RKO (cell line): Measurements from ENCODE around the gene SAA1.
"Not testable (repeated sequence)": the region's sequence is repeated elsewhere in the genome, so short reads cannot be mapped to it uniquely, and the experiment has no call there.

Experiments used
- DNase-seq: peaks from one replicate; pipeline ENCODE4 v3.0.0-alpha.2; 2016; ENCODE audit warnings: low spot score

Gene SAA1

GRCh38 chr11:18259259-18259658 is 6.8 kb upstream of the SAA1 start:
- DNase-seq, result no peak

- DNase-seq, result no peak
These were observed 4.3 kb upstream of the SAA1 start for GRCh38 chr11:18261721-18262120.

GRCh38 chr11:18262681-18263350 is 3.2 kb upstream of the SAA1 start:
- DNase-seq, result not testable (repeated sequence)

GRCh38 chr11:18264035-18264434 is 2.0 kb upstream of the SAA1 start:
- DNase-seq, result no peak

DNA sequence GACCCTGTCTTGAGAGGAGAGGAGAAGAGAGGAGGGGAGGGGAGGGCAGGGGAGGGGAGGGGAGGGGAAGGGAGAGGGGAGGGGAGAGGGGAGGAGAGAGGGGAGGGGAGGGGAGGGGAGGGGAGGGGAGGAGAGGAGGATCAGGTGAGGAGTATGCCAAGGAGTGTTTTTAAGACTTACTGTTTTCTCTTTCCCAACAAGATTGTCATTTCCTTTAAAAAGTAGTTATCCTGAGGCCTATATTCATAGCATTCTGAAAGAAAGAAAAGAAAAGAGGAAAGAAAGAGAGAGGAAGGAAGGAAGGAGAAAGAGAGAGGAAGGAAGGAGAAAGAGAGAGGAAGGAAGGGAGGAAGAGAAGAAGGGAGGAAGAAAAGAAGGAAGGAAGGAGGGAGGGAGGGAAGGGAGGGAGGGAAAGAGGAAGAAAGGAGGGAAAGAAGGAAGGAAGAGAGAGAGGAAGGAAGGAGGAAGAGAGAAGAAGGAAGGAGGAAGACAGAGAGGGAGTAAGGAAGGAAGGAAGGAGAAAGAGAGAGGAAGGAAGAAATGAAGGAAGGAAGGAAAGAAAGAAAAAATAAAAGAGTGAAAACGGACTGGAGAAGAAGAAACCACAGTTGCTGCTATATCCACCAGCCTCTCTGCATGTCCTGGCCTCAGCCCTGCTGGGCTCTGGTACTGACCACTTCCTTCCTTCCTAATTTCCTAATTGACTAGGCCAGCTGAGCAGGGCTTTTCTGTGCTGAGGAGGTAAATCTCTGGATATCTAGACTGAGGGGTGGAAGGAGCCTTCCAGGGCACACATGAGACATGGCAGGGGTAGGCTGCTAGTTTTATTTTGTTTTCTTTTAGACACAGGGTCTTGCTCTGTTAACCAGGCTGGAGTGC is 1.1 kb upstream of the SAA1 start:
- DNase-seq, result no peak

DNA sequence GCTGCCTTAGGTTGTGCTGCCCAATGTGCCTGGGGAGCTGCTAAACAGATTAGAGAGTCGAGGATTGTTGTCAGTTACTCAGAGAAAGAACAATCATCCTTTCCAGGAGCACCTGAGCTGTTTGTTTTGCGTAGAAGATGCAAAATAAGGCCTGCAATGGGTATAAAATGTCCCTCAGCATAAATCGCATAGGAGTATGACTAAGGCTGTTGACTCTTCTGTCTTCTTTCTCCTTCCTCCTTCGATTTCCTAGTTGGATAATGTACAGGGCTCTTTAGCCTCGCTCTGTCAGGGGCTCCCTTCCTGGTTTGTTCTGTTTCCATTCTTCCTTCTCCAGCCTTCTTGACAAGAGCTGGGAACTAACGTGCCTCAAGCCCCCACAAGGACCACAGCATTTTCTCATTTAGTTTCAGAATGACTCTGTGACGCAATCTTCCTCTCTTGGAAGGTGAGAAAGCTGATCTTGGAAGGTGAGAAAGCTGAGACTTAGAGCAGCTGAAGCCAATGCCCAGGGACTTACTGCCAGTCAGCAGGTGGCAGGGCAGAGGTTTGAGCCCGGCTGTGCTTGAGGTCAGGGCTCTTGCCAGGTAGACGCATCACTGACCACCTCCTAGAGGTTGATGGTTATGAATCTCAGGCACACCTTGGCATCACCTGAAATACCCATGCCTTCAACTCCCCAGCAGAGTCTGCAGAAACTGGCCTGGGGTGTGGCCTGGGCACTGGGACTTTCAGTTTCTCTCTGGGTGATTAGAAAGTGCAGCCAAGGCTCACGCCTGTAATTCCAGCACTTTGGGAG is 1.5 kb downstream of the SAA1 start:
- not testable (repeated sequence) for DNase-seq

DNA sequence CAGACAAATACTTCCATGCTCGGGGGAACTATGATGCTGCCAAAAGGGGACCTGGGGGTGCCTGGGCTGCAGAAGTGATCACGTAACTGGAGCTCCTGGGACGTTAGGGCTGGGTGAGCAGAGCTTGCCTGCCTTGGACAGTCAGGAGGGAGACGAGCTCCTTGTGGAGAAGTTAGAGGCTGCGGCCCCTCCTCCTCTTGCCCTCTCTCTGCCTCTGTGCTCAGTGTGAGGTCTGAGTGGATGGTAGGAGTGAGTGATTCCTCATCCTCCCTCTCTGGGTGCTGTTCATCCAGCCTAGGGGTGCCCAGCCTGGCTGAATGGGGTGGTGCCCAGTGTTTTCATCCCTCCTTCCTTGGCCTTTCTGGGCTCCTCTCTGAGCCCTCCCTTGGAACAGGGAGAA is 3.2 kb downstream of the SAA1 start:
- not testable (repeated sequence) for DNase-seq

DNA sequence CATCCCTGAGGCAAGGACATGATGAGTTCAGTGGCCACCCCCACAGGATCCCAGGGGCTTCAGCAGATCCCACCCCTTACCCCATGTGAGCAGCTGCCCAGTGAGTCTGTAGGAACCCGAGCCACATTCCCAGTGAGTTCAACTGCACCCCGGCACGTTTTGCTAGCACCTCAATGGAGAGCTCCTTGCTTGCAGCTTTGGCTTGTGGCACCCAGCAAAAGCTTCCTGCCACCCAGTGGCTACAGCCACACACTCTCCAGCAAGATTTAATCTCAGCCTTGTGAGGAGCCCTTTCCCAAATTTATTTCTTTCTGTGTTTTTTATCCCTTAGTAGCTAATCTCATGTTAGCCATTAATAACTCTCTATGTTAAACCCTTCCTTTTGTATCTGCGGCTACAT is 4.0 kb downstream of the SAA1 start:
- peak; percentile 4 for DNase-seq

DNA sequence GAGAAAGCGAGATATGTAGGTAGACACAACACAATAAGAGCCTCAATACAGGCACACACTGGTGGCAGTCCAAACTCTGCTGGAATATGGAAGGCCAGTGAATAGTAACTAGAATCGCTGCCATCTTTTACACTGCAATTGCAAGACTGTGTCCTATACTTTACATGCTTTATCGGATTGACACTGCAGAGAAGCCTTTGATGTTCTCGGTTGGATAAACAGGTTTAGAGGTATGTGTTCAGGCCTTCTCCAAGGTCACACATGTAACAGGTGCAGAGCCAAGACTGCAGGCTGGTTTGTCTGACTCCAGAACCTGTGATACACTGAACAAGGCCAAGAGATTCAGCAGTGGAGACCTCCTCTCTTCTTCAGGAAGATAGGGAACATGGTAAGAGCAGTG is 5.1 kb downstream of the SAA1 start:
- DNase-seq, result no peak

DNA sequence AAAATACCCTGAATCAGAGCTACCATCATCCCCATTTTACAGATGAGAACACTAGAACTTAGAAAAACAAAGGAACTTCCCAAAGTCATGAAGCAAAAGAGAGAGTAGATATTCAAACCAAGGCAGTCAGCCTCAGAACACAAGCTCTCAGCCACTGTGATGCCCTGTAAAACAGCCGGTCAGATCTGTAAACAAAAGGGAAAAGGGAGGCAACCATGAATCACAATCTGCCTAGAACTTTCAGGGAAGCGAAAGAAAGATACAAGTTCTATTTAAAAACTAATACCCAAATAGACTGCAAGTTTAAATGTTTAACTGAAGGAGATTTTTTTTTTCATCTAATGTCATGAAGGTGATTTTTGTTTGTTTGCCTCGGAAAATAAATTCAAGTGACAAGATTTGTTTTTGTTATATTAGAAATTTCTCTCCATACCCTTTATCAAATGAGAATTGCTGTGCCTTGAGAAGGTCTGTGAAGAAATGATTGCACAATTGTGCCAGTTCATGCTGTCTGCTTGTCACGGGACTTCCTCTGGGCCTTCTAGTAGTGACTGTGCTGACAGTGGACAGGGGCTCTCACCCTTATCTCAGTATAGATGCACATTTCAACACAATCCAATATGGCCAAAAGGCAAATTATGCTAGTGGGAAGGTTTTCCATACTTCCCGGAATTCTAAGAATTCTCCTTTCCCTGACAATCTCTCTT is 11.7 kb downstream of the SAA1 start:
- DNase-seq, result no peak

DNA sequence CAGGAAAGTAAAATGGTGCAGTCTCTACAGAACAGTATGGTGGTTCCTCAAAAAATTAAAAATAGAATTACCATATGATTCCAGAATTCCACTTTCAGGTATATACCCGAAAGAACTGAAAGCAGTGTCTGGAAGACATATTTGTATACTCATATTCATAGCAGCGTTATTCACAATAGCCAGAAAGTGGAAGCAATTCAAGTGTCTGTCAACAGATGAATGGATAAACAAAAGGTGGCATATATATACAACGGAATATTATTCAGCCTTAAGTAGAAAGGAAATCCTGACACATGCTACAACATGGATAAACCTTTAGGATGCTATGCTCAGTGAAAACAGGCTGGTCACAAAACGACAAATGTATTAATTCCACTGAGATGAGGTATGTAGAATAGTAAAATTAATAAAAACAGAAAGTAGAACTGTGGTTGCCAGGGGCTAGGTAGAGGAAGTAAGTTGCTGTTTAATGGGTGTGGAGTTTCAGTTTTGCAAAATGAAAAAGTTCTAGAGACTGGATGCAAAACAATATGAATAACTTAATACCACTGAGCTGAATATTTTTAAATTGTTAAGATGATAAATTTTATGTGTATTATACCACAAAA is 14.5 kb downstream of the SAA1 start:
- no peak for DNase-seq

- no peak for DNase-seq
These were observed 16.6 kb downstream of the SAA1 start for GRCh38 chr11:18282626-18283025.

GRCh38 chr11:18285841-18286240 is 19.8 kb downstream of the SAA1 start:
- DNase-seq, result no peak

DNA sequence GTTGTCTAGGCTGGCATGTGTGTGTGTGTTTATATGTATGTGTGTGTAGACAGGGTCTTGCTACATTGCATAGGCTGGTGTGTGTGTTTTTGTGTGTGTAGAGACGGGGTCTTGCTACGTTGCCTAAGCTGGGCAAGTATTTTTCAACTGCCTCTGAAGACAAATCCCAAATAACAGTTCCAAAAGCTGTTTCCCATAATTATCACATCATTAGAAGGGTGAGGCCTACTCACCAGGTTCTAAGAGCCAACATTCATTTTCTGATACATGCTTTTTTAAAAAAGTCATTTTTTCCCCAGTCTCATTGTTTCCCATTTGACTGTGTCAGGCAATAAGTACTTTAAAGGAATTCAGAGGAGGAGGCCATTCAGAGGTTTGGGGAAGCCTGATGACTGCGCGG is 22.8 kb downstream of the SAA1 start:
- DNase-seq, result no peak

- DNase-seq, result no peak
These were observed 28.8 kb downstream of the SAA1 start for GRCh38 chr11:18294862-18295261.

GRCh38 chr11:18295316-18295715 is 29.3 kb downstream of the SAA1 start:
- no peak for DNase-seq

- no peak for DNase-seq
These were observed 33.7 kb downstream of the SAA1 start for GRCh38 chr11:18299721-18300120.

GRCh38 chr11:18304745-18305144 is 38.7 kb downstream of the SAA1 start:
- DNase-seq, result no peak

- no peak for DNase-seq
These were observed 41.5 kb downstream of the SAA1 start for GRCh38 chr11:18307461-18308139.

DNA sequence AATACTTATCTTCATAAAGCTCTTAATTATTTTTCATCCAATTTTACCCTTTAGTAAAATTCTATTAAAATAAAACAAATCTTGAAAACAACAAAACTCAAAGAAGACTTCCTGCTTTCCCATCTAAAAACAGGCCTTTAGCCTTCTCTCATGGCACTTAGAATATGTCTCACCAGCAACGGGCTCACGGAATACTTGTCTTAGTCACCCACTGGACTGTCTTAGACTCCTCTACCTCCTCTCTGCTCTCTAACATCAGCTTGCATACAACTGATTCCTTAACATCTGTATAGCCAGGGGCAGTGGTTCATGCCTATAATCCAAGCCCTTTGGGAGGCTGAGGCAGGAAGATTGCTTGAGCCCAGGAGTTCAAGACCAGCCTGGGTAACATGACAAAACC is 42.2 kb downstream of the SAA1 start:
- no peak for DNase-seq

- DNase-seq, result no peak
These were observed 43.6 kb downstream of the SAA1 start for GRCh38 chr11:18309691-18310090.
